ENCODE measurements around the gene NUMA1. TPM values are rescaled to one million over a fixed set of nuclear protein-coding genes. Genes with fewer than 3 reads are reported as not detected.

NUMA1 gene
- total RNA-seq, 1 donor from 2014 or later = 163 TPM

DNA sequence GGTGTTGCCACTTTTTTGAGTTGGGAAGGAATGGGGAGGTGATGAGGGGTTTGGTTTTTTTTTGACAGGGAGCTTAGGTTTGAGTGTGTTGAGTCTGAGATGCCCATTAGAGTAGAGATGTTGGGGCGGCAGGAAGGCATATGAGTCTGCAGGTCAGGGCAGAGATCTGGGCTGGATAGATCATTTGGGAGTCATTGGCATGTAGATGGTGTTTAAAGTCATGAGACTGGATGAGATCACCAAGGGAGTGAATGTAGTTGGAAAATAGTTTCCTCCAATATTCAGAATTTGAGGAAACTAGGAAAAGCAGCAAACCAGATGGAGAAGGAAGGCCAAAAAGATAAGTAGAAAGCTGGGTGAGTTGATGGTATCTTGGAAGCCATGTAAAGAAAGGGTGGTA, 34.2 kb upstream of the NUMA1 start:
- TF ChIP-seq, protein P1, sequence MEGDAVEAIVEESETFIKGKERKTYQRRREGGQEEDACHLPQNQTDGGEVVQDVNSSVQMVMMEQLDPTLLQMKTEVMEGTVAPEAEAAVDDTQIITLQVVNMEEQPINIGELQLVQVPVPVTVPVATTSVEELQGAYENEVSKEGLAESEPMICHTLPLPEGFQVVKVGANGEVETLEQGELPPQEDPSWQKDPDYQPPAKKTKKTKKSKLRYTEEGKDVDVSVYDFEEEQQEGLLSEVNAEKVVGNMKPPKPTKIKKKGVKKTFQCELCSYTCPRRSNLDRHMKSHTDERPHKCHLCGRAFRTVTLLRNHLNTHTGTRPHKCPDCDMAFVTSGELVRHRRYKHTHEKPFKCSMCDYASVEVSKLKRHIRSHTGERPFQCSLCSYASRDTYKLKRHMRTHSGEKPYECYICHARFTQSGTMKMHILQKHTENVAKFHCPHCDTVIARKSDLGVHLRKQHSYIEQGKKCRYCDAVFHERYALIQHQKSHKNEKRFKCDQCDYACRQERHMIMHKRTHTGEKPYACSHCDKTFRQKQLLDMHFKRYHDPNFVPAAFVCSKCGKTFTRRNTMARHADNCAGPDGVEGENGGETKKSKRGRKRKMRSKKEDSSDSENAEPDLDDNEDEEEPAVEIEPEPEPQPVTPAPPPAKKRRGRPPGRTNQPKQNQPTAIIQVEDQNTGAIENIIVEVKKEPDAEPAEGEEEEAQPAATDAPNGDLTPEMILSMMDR (IDR thresholded peaks at IDR 0.05) = no peak
- DNase-seq (no peak), ATAC-seq (ENCODE audit: low read depth) (no peak)
- Mint-ChIP-seq H3K9me3 (no peaks in the 10 kb centered on the region), H3K27ac (no peak overlapping the region), H3K27me3 (peaks cover 17% of the 10 kb centered on the region), H3K36me3 (ENCODE audit: low read depth) (peaks cover 13% of the 10 kb centered on the region), H3K4me3 (no peak overlapping the region), H3K4me1 (peaks cover 25% of the 10 kb centered on the region)
- POLR2A ChIA-PET = no interaction called here
- CTCF ChIA-PET = no interaction called here
- intact Hi-C loops (cut with micrococcal nuclease) = loop anchor here (5.0 kb wide), 1 partner anchor 318 kb away; the partner anchor contains the start of gene CLPB

DNA sequence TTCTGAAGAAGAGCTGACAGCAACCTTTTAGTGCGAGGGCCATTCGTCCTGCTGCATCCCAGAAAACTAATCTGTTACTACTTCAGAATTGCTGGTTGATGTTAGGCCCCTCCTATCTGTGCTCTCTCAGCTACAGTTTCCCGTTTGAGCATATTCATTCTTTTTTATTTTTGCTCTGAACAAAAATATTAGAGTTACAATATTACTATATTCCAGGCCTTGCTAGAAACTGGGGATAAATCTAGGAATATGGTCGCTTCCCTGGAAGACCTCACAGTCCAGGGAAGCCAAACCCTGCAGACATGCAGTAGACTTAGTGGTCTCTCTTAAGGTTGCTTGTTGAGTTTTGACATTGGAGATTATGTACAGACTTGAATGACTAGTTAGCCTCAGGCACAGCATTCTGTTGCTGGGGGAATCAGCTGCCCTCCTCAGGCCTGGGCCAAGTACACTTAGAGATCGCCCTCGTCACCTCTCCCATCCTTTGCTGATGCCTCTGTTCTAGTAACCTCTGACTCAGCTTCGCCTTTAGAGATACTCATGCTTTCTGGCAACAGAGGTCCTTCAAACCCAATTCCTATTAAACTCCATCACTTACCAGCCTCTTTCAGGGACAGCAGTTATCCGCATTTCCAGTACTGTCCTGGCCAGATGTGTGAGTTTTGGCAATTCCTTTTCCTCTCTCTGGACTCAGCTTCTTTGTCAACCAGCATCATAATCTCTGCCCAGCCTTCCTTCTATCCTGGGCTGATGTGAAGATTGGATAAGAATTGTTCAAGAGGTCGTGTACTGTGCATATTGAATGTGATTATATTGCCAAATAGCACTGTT, 32.9 kb upstream of the NUMA1 start:
- peaks cover 18% of the 10 kb centered on the region for H3K36me3 Mint-ChIP-seq (ENCODE audit: low read depth)

DNA sequence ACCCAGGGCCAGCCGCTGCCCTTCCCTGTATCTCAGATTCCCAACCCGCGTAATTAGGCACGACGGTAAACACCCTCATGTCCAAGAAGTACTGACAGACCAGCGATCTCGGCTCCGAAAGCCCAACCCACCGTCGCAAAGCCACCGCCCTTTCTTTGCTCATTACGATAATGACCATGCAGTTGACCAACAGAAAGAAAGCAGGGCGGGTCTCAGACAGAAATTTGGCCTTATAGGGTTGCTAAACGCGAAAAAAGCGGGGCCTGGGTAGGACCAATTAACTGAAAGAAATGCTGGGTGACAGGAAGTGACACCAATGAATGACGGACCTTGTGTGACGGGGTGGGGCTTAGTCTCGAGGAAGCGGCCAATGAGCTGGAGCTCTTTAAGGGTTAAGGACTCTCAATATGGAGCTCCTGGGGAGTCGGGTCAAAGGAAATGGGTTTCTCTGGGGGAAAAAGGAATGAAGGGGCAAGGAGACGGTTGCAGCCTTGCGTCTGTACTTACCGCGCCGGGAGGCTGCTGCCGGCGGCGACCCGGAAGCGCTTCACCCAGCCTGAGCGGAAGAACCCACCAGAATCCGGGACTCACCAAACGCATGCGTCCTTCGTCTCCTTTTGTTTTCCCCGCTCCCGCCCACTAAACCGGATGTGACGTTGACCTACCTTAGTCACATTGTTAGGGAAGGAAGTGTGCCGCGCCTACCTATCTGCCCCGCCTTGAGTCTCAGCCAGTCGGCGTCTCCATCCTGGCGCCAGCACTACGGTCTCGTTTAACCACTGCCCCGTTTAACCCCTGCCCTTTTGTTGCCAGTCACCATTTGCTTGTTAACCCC, 32.0 kb upstream of the NUMA1 start, which contains the start of gene ANAPC15:
TSS of gene ANAPC15 (minus strand) at position 553 of the 835 bp plus-strand sequence. CDS start 1,419 bp downstream, outside the sequence.
- ATAC-seq (ENCODE audit: low read depth) (peak; percentile 90), DNase-seq (peak; percentile 90)
- peaks cover 25% of the 10 kb centered on the region for H3K4me1 Mint-ChIP-seq
- peaks cover 24% of the 10 kb centered on the region for H3K36me3 Mint-ChIP-seq (ENCODE audit: low read depth)
- H3K9me3 Mint-ChIP-seq = no peaks in the 10 kb centered on the region
- intact Hi-C loops (cut with micrococcal nuclease) = loop anchor here (1.0 to 5.0 kb wide), 7 partner anchors 9 to 325 kb away; partner anchors contain the start of genes CLPB, LAMTOR1, LRRC51 and NUMA1
- POLR2A ChIA-PET = interaction anchor here (0.5 to 3.1 kb wide), 17 partner anchors 10 to 219 kb away, joined by 3 to 34 read pairs (median 6); partner anchors contain the start of genes INPPL1, LAMTOR1, RNF121 and XNDC1N
- TF ChIP-seq, protein P1 (IDR thresholded peaks at IDR 0.05) = no peak
- peaks cover 12% of the 10 kb centered on the region for H3K27me3 Mint-ChIP-seq
- peak within 1 kb of the TSS; percentile 97 for H3K4me3 Mint-ChIP-seq
- peak within 1 kb of the TSS; percentile 100 for H3K27ac Mint-ChIP-seq
- CTCF ChIA-PET = interaction anchor here (1.2 to 1.7 kb wide), 3 partner anchors 31 to 87 kb away, joined by 3 to 5 read pairs (median 4); no protein-coding TSS in a partner anchor

More for the DNA sequence above, 32.9 kb upstream of the NUMA1 start:
- Mint-ChIP-seq H3K4me1 (peaks cover 25% of the 10 kb centered on the region), H3K9me3 (no peaks in the 10 kb centered on the region), H3K27me3 (peaks cover 15% of the 10 kb centered on the region), H3K4me3 (peak overlapping the region; percentile 97), H3K27ac (peak overlapping the region; percentile 100)
- CTCF ChIA-PET = interaction anchor here (1.2 to 1.3 kb wide), 2 partner anchors 31 to 72 kb away, joined by 3 to 4 read pairs; no protein-coding TSS in a partner anchor
- ATAC-seq (ENCODE audit: low read depth) (peak; percentile 0), DNase-seq (no peak)
- POLR2A ChIA-PET = interaction anchor here (0.7 to 3.1 kb wide), 15 partner anchors 11 to 185 kb away, joined by 3 to 34 read pairs (median 6); partner anchors contain the start of genes INPPL1, LAMTOR1, RNF121 and XNDC1N
- TF ChIP-seq, protein P1 (IDR thresholded peaks at IDR 0.05) = no peak
- intact Hi-C loops (cut with micrococcal nuclease) = loop anchor here (1.0 to 5.0 kb wide), 7 partner anchors 10 to 326 kb away; partner anchors contain the start of genes CLPB, LAMTOR1, LRRC51 and NUMA1

DNA sequence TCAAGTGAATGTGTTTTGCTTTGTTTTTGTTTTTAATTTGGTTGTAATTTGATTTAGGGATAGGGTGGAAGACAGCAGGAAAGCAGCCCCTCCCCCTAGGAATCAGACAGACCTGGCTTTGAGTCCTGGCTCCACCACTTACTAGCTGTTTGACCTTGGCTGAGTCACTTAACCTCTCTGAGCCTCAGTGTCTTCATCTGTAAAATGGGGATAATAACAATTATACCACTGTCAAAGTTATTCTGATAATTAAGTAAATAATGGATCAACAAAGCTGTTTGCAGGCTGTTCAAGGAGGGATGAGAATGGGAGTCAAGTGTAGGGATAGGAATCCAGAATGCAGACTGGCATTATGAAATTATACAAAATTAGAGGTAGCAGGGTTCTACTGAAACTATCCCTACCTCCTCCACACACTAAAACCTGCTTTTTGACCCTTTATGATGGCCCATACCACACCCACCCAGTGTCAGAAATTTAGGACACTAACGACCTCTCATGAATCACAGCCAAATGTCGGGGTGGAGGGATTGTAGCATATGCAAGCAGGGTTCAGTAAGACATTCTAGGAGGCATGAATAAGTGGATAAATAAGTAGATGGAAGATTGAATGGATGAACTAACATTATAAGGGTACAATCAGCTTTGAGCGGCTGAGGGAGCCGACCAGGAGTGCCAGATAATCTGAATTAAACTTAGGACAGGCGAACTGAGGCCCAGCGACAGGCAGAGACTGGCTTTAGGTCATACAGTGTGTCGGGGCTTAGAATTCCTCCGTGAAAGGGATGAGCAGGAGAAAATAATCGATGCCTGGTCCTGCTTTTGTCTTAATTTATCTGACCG, 31.2 kb upstream of the NUMA1 start:
- H3K9me3 Mint-ChIP-seq = no peaks in the 10 kb centered on the region
- H3K27me3 Mint-ChIP-seq = peaks cover 8% of the 10 kb centered on the region
- TF ChIP-seq, protein P1 (IDR thresholded peaks at IDR 0.05) = no peak
- peak overlapping the region; percentile 97 for H3K4me3 Mint-ChIP-seq
- DNase-seq (no peak), ATAC-seq (ENCODE audit: low read depth) (no peak)
- peaks cover 27% of the 10 kb centered on the region for H3K36me3 Mint-ChIP-seq (ENCODE audit: low read depth)
- intact Hi-C loops (cut with micrococcal nuclease) = loop anchor here (1.0 to 5.0 kb wide), 7 partner anchors 8 to 324 kb away; partner anchors contain the start of genes CLPB, LAMTOR1, LRRC51 and NUMA1
- CTCF ChIA-PET = interaction anchor here (1.7 kb wide), 1 partner anchor 86 kb away, joined by 5 read pairs; no protein-coding TSS in a partner anchor
- peaks cover 25% of the 10 kb centered on the region for H3K4me1 Mint-ChIP-seq
- POLR2A ChIA-PET = interaction anchor here (0.6 to 3.1 kb wide), 15 partner anchors 9 to 760 kb away, joined by 3 to 34 read pairs (median 6); partner anchors contain the start of genes INPPL1, LAMTOR1, RNF121 and XNDC1N
- H3K27ac Mint-ChIP-seq = peak overlapping the region; percentile 100
